Lower leg skin (tissue), 3 donors: ENCODE measurements around the gene ATAD3C.
"Not testable (repeated sequence)": the region's sequence is repeated elsewhere in the genome, so short reads cannot be mapped to it uniquely, and the experiment has no call there.

Source experiments
- POLR2A ChIP-seq, 2 donors: fragments of 450-650 bp; IDR thresholded peaks; one replicate each; pipeline ENCODE4 v1.6.1; 2016 to 2017; ENCODE audit warnings: antibody characterized with exemption in 2 of 2, mild to moderate bottlenecking in 1 of 2, moderate library complexity in 1 of 2
- TF ChIP-seq, protein P1 (sequence below), 3 donors: fragments of 450-650 bp; IDR thresholded peaks; one replicate each; pipeline ENCODE4 v1.5.1; 2016; ENCODE audit warnings: antibody characterized with exemption in 3 of 3, mild to moderate bottlenecking in 3 of 3, moderate library complexity in 2 of 3

DNA sequence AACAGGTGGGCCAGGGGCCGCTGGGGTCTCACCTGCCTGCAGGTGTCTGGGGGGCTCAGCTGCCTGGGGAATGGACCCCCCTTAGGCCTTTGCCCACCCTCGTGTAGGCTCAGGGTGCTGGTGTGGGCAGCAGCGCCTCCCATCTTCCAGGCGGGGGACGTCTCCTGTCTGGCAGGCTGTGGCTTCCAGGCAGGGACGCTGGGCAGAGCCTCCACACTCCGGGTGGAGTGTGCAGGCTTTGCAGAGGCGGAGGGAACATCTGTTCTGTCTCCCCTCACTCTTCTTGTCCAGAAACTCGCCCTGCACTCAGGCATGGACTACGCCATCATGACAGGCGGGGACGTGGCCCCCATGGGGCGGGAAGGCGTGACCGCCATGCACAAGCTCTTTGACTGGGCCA is 6.4 kb downstream of the ATAD3C start:
- TF ChIP-seq, protein P1, sequence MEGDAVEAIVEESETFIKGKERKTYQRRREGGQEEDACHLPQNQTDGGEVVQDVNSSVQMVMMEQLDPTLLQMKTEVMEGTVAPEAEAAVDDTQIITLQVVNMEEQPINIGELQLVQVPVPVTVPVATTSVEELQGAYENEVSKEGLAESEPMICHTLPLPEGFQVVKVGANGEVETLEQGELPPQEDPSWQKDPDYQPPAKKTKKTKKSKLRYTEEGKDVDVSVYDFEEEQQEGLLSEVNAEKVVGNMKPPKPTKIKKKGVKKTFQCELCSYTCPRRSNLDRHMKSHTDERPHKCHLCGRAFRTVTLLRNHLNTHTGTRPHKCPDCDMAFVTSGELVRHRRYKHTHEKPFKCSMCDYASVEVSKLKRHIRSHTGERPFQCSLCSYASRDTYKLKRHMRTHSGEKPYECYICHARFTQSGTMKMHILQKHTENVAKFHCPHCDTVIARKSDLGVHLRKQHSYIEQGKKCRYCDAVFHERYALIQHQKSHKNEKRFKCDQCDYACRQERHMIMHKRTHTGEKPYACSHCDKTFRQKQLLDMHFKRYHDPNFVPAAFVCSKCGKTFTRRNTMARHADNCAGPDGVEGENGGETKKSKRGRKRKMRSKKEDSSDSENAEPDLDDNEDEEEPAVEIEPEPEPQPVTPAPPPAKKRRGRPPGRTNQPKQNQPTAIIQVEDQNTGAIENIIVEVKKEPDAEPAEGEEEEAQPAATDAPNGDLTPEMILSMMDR (IDR thresholded peaks at IDR 0.05) = not testable (repeated sequence)
- TF ChIP-seq POLR2A (IDR thresholded peaks at IDR 0.05) = not testable (repeated sequence)
